GDM1 (cell line): Measurements from ENCODE around the gene CDT1.

Source experiments
- DNase-seq: peaks from one replicate; lab custom pipeline; 2025; lab: John Stamatoyannopoulos, UW

Gene CDT1

GRCh38 chr16:88803264-88803987 lies at the start of gene CDT1:
TSS of gene CDT1 (plus strand) at chr16:88803789. CDS start at chr16:88803832, 43 bp downstream.
- peak; percentile 84 for DNase-seq

GRCh38 chr16:88754109-88754911 lies 49.3 kb upstream of the CDT1 start:
- no peak for DNase-seq

DNA sequence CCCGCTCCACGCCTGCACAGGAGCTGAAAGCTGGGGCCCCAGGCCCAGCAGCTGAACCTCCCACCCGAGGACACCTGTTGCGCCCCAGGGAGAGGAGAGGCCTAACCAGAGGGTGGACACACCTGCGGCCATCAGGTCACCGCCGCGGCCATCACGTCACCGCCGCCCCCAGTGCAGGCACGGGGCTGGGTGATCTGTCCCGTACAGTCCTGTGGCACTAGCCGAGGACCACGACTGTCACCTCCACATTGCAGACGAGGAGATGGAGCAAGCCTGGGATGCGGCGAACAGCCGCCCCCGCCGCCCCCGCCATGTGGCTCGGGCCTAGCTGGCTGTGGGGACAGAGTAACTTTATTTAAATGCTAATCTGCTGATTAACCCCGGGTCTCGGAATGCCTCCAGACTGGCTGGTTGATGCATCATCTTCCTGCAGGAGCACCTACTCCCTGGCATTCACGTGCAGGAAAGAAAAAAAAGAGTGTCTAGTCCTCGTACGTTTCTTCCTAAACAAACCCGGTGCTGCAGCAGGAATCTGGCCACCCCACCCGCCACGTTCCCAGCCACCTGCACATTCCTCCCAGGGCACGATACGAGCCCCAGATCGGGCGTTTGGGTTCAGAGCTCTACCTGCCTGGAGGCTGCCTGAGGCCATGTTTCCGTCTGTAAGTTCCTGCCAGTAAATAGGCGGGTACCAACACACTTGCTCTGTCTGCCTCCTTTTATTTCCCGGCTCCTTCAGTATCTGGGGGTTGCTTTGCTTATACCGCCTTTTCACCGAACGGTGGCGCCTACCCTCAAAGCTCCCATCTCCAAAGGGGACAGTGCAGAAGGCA lies 48.5 kb upstream of the CDT1 start:
- no peak for DNase-seq

- no peak for DNase-seq
Observed at GRCh38 chr16:88755745-88756443, 47.7 kb upstream of the CDT1 start.

GRCh38 chr16:88758227-88758943 lies 45.2 kb upstream of the CDT1 start:
- no peak for DNase-seq

DNA sequence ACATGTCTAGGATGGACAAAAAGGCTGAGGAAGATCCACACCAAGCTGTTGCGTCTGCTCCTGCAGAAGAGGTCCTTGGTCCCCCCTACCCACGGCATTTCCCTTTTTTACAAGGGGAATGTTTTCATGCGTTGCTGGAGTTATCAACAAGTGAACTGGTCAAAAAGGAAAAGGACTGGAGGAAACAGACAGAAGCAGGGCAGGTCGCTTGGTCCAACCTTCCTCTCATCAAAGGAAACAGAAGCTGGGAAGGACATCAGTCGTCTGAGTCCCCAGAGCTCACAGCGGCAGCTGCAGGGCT lies 44.7 kb upstream of the CDT1 start:
- no peak for DNase-seq

- no peak for DNase-seq
Observed at GRCh38 chr16:88759245-88759975, 44.2 kb upstream of the CDT1 start.

GRCh38 chr16:88759976-88760350 lies 43.6 kb upstream of the CDT1 start:
- no peak for DNase-seq

DNA sequence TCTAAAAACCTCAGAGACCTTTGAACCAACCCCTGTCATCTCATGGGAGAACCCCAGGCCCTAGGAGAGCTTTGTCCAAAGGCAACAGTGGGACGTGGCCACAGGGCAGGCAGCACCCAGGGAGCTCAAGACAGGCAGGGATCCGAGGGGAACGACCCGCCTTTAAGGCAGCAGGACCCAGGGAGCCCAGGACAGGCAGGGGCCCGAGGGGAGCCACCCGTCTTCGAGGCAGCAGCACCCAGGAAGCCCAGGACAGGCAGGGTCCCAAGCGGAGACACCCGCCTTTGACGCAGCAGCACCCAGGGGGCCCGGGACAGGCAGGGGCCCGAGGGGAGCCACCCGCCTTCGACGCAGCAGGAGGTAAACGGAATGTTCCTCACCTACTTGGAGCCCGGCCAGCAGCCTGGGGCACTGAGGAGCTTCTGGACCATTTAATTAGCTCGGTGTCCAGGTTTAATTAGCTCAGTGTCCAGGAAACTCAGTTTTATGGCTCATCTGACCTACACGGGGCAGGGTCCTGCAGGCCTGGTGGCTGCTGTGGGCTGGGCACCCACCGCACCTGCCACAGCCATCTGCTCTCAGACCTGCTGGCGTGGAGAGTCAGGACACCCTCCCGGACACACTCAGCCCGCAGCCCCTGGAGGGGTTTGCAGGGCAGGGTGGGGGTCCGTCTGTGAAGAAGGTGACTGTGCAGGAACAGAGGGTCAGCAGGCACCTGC lies 43.0 kb upstream of the CDT1 start:
- DNase-seq: no peak

DNA sequence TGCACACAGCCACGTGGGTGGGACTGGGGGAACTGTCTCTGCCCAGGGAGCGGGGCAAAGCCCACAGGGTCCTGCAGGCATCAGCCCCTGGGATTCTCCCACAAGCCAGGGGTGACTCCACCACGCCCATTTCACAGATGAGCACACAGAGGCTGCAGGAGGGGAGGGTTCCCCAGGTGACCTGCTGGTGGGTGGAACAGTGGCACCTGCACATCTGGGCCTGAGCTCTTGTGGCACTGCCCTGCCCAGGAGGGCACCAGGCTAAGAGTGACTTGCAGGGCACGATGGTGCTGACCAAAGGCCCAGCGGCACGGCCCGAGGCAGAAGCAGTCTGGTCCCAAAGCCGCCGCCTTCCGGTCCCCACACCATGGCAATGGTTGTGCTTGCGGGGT lies 42.5 kb upstream of the CDT1 start:
- no peak for DNase-seq

DNA sequence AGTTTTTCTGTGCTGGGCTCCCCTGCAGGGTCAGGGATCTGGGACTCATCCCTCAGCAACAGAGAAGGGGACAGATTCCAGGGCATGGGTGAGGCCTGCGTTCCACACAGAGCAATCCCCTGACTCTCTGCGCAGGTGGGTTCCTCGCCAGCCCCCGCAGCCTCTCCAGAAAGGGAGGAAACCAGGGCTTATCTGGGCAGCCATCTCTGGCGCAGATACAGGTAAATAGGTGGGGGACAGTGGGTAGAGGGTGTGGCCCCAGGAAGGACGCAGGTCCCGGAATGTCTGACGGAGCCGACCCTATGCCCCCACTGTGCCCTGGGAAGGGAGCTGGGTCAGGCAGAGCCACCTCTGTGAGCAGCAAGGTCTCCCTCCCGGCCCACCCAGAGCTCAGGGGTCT lies 41.8 kb upstream of the CDT1 start:
- no peak for DNase-seq

DNA sequence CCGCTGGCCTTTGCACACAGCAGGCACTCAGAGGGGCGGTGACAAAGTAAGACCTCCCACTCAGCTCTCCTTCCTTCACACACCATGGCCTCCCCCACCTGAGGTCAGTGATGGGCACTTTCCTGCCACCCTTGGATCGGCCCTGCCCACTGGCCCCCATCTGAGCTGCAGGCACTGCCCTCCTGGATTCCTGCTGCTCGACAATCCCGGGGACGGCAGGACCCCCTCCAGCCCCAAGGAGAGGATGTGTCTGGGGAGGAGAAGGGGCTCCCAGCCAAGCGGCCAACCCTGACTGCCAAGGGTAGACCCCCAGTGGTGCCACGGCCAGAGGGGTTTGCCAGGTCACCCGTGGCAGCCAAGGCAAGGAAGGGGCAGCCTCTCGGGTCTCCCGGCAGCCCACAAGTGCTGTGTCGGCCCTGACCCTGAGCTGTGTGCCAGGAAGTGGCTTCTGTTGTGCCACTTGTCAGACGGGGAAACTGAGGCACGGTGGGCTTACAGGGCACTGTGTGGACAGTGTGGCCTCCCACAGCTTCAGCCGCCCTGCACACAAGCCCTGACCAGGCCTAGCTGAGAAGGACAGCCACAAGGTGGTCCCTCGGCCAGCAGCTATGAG lies 41.2 kb upstream of the CDT1 start:
- DNase-seq: no peak

DNA sequence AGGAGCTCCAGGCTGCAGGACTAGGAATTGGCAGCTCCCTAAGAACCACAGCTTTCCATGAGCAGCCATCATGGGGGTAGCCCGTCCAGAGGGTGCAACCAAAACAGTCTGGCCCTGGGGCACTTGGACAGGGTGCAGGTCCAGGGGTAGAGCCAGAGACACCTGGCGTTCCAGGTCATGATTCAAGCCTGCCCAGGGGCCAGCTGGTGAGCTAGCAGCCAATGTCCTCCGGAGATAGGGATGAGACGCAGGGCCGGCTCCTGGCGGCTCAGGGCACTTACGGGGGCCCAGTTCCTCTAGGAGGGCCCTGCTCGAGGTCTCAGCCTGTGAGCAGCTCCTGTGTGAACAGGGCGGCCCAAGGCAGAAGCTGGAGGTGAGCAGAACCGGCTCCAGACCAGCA lies 40.6 kb upstream of the CDT1 start:
- no peak for DNase-seq

- no peak for DNase-seq
Observed at GRCh38 chr16:88763502-88764053, 40.0 kb upstream of the CDT1 start.

DNA sequence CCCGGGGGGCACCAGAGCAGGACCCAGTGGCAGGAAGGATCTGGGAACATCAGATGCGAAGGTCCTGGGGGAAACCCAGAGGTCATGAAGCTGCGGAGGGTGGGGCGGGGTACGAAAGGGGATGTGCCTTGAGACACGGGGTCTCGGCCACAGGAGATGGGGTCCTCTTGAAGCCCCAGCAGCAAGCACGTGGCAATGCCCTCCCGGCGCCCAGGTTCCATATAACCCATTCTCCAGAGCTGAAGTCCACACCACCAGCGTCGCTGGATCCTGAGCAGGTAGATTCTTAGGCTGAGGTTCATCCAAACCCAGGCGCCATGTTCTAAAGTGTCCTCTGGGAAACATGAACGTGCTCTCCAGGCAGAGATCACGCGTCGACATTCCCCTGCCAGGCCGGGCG lies 39.5 kb upstream of the CDT1 start:
- DNase-seq: no peak

DNA sequence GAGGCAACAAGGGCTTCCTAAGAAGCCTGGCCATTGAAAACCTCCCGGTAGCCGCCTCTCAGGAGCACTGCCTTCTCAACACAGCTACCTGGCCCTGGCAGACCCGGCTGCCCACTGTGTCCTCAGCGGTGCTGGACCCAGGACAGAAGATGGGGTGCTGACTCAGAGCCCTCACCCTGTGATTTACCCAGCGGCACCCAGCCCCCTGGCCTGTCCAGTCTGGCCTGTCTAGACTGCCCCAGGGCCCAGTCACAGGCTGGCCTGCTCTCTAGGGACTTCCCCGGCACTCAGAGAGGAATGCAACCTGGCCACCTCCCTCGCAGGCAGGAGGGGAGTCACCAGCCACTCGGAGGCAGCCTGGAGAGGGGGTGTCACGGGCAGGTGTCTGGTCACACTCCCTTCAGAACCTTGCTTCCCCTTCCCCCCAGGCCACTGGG lies 38.7 kb upstream of the CDT1 start:
- DNase-seq: no peak

GRCh38 chr16:88766975-88767374 lies 36.6 kb upstream of the CDT1 start:
- no peak for DNase-seq

DNA sequence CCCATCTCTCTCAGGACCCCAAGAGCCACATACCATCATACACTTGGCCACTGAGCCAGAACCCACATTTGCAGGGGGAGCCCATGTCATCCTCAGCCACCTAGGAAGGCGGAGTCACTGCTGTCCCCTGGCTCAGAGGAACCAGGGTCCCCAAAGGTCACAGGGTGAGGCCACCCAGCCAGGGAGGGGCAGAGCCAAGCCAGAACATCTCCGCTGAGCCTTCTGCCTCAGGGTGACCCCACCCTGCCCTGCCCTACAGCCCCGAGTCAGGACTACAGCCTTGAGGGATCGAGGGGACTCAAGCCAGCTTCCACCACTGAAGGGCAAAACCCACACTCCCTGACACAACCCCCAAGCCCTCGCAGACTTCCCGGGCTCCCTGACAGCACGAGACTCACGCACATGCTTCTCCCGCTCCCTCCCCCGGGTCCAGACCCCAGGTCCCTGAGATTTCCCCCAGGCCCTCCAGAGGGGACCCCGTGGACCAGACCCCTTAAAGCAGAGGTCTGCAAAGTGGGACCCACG lies 36.0 kb upstream of the CDT1 start:
- DNase-seq: no peak
